ENCODE measurements around the gene KLHDC4. TPM values are rescaled to one million over a fixed set of nuclear protein-coding genes. Genes with fewer than 3 reads are reported as not detected.
"Not testable (repeated sequence)": the region's sequence is repeated elsewhere in the genome, so short reads cannot be mapped to it uniquely, and the experiment has no call there.

Gene KLHDC4
- total RNA-seq, 1 donor from 2014 or later: 11.7 TPM

- Histone ChIP-seq H3K27me3 (ENCODE audit: low read depth) (peaks cover 7% of the 10 kb centered on the region), H3K27ac (replicated peaks) (peak overlapping the region; percentile 40), H3K36me3 (no peaks in the 10 kb centered on the region), H3K4me1 (peaks cover 20% of the 10 kb centered on the region), H3K9me3 (replicated peaks) (no peaks in the 10 kb centered on the region), H3K4me3 (no peak overlapping the region)
- DNase-seq: no peak
- no peak for TF ChIP-seq CTCF (IDR thresholded peaks at IDR 0.05; ENCODE audit: borderline replicate concordance)
- intact Hi-C loops (cut with micrococcal nuclease): no loop called here
Measured at GRCh38 chr16:87791295-87792204, 25.8 kb upstream of the KLHDC4 start.

GRCh38 chr16:87790292-87791100 is 24.7 kb upstream of the KLHDC4 start:
- Histone ChIP-seq H3K36me3 (no peaks in the 10 kb centered on the region), H3K27ac (replicated peaks) (peak overlapping the region; percentile 44), H3K4me3 (no peak overlapping the region), H3K4me1 (peaks cover 20% of the 10 kb centered on the region), H3K27me3 (ENCODE audit: low read depth) (peaks cover 2% of the 10 kb centered on the region), H3K9me3 (replicated peaks) (no peaks in the 10 kb centered on the region)
- intact Hi-C loops (cut with micrococcal nuclease): no loop called here
- DNase-seq: peak; percentile 44
- TF ChIP-seq CTCF (IDR thresholded peaks at IDR 0.05; ENCODE audit: borderline replicate concordance): no peak

- TF ChIP-seq CTCF (IDR thresholded peaks at IDR 0.05; ENCODE audit: borderline replicate concordance): no peak
- H3K27ac ChIP-seq (replicated peaks): peak overlapping the region; percentile 44
- no peak for DNase-seq
- no peaks in the 10 kb centered on the region for H3K9me3 ChIP-seq (replicated peaks)
- H3K36me3 ChIP-seq: no peaks in the 10 kb centered on the region
- no peak overlapping the region for H3K4me3 ChIP-seq
- H3K4me1 ChIP-seq: peaks cover 20% of the 10 kb centered on the region
- no peaks in the 10 kb centered on the region for H3K27me3 ChIP-seq (ENCODE audit: low read depth)
- intact Hi-C loops (cut with micrococcal nuclease): no loop called here
Measured at GRCh38 chr16:87789437-87790291, 23.9 kb upstream of the KLHDC4 start.

GRCh38 chr16:87788730-87789436 is 23.1 kb upstream of the KLHDC4 start:
- intact Hi-C loops (cut with micrococcal nuclease); H3K27me3 ChIP-seq (ENCODE audit: low read depth); H3K4me3 ChIP-seq; H3K9me3 ChIP-seq (replicated peaks); H3K27ac ChIP-seq (replicated peaks); H3K36me3 ChIP-seq; DNase-seq: not testable (repeated sequence)
- peaks cover 20% of the 10 kb centered on the region for H3K4me1 ChIP-seq

- intact Hi-C loops (cut with micrococcal nuclease); H3K4me3 ChIP-seq; H3K9me3 ChIP-seq (replicated peaks); H3K27me3 ChIP-seq (ENCODE audit: low read depth); DNase-seq; H3K36me3 ChIP-seq; H3K27ac ChIP-seq (replicated peaks): not testable (repeated sequence)
- H3K4me1 ChIP-seq: peaks cover 20% of the 10 kb centered on the region
Measured at GRCh38 chr16:87787451-87788091, 21.8 kb upstream of the KLHDC4 start.

Data from left ventricle myocardium inferior (tissue), 1 donor.